Nasal cavity respiratory epithelium epithelial cell of viscerocranial mucosa (primary cell): Measurements from ENCODE around the gene SYT9. TPM values are rescaled to one million over a fixed set of nuclear protein-coding genes. Genes with fewer than 3 reads are reported as not detected.

ENCODE experiments used
- total RNA-seq: library from RNA; depleted of rRNA; stranded (reverse); fragments of >200 nt; gene quantifications from 2 replicates; pipeline ENCODE4 v1.2.3, GENCODE V29; 2014

The SYT9 gene
- total RNA-seq: not detected in 2 replicates

DNA sequence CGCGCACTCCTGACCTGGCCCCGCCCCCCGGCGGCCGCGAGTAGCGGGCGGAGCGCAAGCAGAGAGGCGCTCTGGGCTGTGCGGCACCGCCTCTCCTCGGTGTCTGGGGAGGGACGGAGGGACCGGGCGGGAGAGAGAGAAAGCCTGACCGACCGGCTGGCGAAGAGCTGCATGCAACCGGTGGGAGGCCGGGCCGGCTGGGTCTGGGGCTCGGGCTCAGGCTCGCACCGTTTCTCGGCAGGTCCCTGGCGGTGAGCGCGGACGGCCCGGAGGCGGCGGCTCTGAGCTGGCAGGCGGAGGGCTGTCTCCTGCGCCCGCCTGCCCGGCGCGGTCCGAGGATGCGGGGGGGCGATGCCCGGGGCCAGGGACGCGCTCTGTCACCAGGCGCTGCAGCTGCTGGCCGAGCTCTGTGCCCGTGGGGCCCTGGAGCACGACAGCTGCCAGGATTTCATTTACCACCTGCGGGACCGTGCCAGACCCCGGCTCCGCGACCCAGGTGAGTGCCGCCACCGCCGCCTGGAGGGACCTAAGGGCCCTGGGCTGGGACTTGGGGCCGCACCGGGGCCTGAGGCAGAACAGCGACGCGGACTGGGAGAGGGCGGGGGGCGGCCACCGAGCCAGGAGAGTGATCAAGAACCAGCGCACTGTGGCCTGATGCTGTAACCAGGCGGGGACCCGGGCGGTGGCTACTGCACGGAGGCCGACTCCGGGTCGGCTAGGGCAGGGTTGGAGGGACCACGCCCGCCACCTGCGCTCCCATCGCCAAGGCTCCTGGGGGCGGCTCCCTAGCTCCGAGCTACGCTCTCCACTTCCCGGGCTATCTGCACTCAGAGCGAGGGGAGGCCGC lies at the start of gene SYT9:
Gene SYT9 (plus strand): TSS at position 69 of the 847 bp plus-strand sequence. CDS start 283 bp downstream, at position 352.

DNA sequence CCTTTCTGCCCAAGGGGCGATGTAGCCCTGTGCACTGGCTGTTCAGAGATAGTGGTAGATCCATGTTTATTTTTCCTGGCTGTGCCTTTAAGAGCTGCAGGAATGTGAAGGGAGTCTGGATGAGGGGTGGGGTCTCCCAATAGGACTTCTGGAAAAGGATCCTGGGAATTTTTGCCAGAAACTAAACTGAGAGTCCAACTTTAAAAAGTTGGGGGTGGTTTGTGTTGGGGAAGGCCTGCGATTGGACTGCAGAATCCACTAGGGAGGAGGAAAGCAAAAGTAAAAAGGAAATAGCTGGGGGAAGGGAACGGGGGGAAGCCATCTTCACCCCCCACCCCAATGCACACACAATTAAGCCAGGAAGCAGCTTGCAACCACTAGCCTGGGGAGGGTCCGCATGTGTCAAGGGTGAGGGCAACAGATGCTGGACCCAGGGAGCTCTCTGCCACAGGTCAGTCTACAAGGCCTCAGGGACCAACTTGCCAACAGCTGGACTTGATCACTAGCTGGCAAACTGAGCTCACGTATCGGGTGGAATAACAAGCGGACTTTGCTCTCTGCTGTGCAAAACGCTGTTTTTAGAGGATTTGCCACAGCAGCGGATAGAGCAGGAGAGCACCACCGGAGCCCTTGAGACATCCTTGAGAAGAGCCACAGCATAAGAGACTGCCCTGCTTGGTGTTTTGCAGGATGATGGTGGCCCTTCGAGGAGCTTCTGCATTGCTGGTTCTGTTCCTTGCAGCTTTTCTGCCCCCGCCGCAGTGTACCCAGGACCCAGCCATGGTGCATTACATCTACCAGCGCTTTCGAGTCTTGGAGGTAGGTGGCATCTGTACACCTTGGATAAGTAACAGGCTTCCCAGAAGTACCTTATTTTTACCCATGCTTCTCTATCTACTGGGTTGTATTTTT lies 233.7 kb downstream of the SYT9 start, which contains the start of gene OLFML1:
Gene OLFML1 (plus strand): TSS at position 321 of the 912 bp plus-strand sequence. CDS start 370 bp downstream, at position 691.

DNA sequence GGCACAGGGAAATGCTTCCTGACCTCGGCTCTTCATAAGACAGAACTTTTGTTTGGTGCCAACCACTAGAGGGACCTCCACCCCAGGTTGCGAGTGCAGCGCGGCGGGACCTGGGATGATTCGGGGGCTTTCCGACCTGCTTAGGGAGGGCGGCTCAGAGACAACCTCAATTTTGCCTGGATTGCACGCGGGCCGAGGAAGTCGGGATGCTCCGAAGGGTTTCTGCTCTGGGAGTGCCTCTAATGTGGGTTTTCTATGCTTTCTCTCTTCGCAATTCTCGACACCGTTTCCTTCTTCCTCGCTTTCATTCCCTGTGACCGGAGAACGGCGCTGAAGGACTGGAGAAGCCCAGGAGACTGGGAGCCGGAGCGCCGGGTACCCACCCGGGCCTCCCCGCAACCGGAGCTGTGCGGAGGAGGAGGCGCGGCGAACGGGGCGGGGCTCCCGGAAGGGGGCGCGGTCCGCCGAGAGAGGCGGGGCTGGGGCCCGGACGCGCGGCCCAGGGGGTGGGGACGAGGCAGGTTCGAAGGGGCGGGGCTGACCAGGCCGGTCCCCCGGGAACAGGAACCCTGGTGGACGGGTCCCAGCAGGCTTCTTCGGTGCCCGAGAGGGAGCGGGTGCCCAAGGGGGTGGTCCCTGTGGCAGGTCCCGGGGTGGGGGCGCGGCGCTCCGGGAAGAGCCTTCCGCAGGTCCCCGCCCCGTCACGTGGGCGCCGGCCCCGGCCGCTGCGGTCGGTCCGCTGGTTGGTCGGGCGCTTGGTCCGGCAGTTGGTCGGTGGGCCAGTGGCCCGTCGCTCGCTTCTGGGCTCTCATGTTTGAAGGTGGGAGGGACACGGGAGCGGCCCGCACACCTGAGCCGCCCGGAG lies 261.8 kb downstream of the SYT9 start, which contains the start of gene PPFIBP2:
Gene PPFIBP2 (plus strand): TSS at position 766 of the 865 bp plus-strand sequence. CDS start 35,477 bp downstream, outside the sequence.

Other genes with a start within 250 kb of the SYT9 start
- 2.1 TPM in 2 replicates for gene ZNF214, start 231.6 kb upstream of the SYT9 start, total RNA-seq
- gene NLRP14, start 231.4 kb upstream of the SYT9 start, total RNA-seq: under 0.01 and 0.07 TPM in 2 replicates
- not detected in 2 replicates for gene RBMXL2, start 162.9 kb upstream of the SYT9 start, total RNA-seq
- not detected in 2 replicates for gene OLFML1, start 233.6 kb downstream of the SYT9 start, total RNA-seq